ENCODE data around the gene TMEM255B. TPM values are rescaled to one million over a fixed set of nuclear protein-coding genes. Genes with fewer than 3 reads are reported as not detected.

Gene TMEM255B
- total and polyA plus RNA-seq, 9 of the 15 experiments (the other 6 are each of a cell fraction or from before 2014, with no cell fraction given): 0.01 to 0.75 (median 0.23) TPM

- H3K9ac ChIP-seq (ENCODE audit: insufficient read depth in 1 of 2, low read depth in 2 of 2, low read length in 2 of 2): no peak overlapping the region
- intact Hi-C loops (cut with micrococcal nuclease): no loop called here
- H2AFZ ChIP-seq (ENCODE audit: low read depth, low read length): no peak overlapping the region
- BruUV-seq (replicated peaks): no TSS peak
- no peaks in the 10 kb centered on the region; the same call in 1 of the 2 replicates for H3K9me3 ChIP-seq (replicated peaks; ENCODE audit: control insufficient read depth, insufficient read depth, low read depth, low read length)
- peaks cover 17 to 49% of the 10 kb centered on the region in 2 experiments for H3K27me3 ChIP-seq (ENCODE audit: control insufficient read depth in 2 of 2, insufficient read depth in 2 of 2, low read length in 2 of 2)
- CTCF ChIA-PET (ENCODE audit: low intra/inter-chr PET ratio): no interaction called here
- in situ Hi-C loops (cut with MboI): no loop called here
- no peak overlapping the region for H3K27ac ChIP-seq (ENCODE audit: extremely low read depth, low read depth, low read length)
- POLR2A ChIA-PET: interaction anchor here (1.0 kb wide), 1 partner anchor 9 kb away, joined by 3 read pairs; no protein-coding TSS in a partner anchor
- H4K20me1 ChIP-seq (replicated peaks; ENCODE audit: control insufficient read depth, insufficient read depth, low read length): 0 out of 2 replicates have a peak, but pooled peaks cover 5% of the 10 kb centered on the region
- no peak for ATAC-seq
- no peaks in the 10 kb centered on the region for H3K9me1 ChIP-seq (ENCODE audit: control insufficient read depth, insufficient read depth, low read length)
- no peaks in the 10 kb centered on the region for H3K79me2 ChIP-seq (ENCODE audit: control insufficient read depth, insufficient read depth, low read length)
- TF ChIP-seq ZBTB26 (CRISPR knock-in tag; IDR thresholded peaks at IDR 0.05): no peak
- no peak for TF ChIP-seq ETV6 (IDR thresholded peaks at IDR 0.05; ENCODE audit: borderline replicate concordance in 1 of 2, low read depth in 2 of 2, low read length in 1 of 2)
- no peak for TF ChIP-seq ETV6 (CRISPR knock-in tag; IDR thresholded peaks at IDR 0.05; ENCODE audit: borderline replicate concordance)
- TF ChIP-seq ZNF143 (CRISPR knock-in tag; IDR thresholded peaks at IDR 0.05): no peak
- TF ChIP-seq FOS (IDR thresholded peaks at IDR 0.05; ENCODE audit: extremely low read depth, insufficient read length): no peak
- H3K4me3 ChIP-seq: no peak overlapping the region
- DNase-seq (ENCODE audit: extremely low read depth in 1 of 4, low spot score in 3 of 4): no peak
- H3K4me1 ChIP-seq (replicated peaks in 1 of 2; ENCODE audit: control insufficient read depth in 2 of 2, insufficient read depth in 2 of 2, low read length in 2 of 2): peaks cover 4 to 11% of the 10 kb centered on the region in 2 experiments; a peak in 4 of 5 replicates
- H3K4me2 ChIP-seq (ENCODE audit: insufficient read depth, low read length): no peak overlapping the region
- no peak for FAIRE-seq
- H3K36me3 ChIP-seq (ENCODE audit: control insufficient read depth, insufficient read depth, low read length): no peaks in the 10 kb centered on the region
- 5% methylated on average over 13 of the region's 13 CpGs for WGBS (ENCODE audit: insufficient coverage, low coverage, missing lambda C conversion rate)
Observed at GRCh38 chr13:113769881-113770280, 10.9 kb downstream of the TMEM255B start.
